Large intestine (tissue), 3 donors: ENCODE measurements around the gene PTPRN2. TPM values are rescaled to one million over a fixed set of nuclear protein-coding genes. Genes with fewer than 3 reads are reported as not detected.

Experiments used
- DNase-seq, 2 donors: peaks; one replicate each; pipeline versions ENCODE4 v3.0.0 to v3.0.0-alpha.2; 2013
- H3K27ac ChIP-seq: one replicate; pipeline ENCODE4 v1.5.1; 2013; ENCODE audit warnings: low read length
- H3K27me3 ChIP-seq: 2 replicates; pipeline ENCODE4 v1.6.1; 2013; ENCODE audit warnings: low read length; ENCODE audit not compliant: control insufficient read depth, insufficient read depth
- H3K36me3 ChIP-seq: 2 replicates; pipeline ENCODE4 v1.6.1; 2013; ENCODE audit warnings: low read length; ENCODE audit not compliant: control insufficient read depth, insufficient read depth
- H3K4me1 ChIP-seq: one replicate; pipeline ENCODE4 v1.6.1; 2013; ENCODE audit warnings: low read length; ENCODE audit not compliant: control insufficient read depth, insufficient read depth
- H3K4me3 ChIP-seq: one replicate; pipeline ENCODE4 v1.5.1; 2013; ENCODE audit warnings: low read length
- H3K9me3 ChIP-seq: one replicate; pipeline ENCODE4 v1.6.1; 2013; ENCODE audit warnings: mild to moderate bottlenecking, low read depth, low read length, moderate library complexity; ENCODE audit not compliant: control insufficient read depth
- whole genome bisulfite sequencing: methylation state at CpG from one replicate; pipeline ENCODE4 v1.1.5; 2013; ENCODE audit warnings: low lambda C conversion rate; ENCODE audit not compliant: insufficient coverage; 5-methylcytosine and 5-hydroxymethylcytosine counted together
- polyA plus RNA-seq: library from polyadenylated mRNA; unstranded; fragments of 120-200 nt; gene quantifications from one replicate; pipeline ENCODE4 v1.2.1, GENCODE V29; 2013

PTPRN2 gene
- polyA plus RNA-seq, 1 donor: 13.4 TPM

DNA sequence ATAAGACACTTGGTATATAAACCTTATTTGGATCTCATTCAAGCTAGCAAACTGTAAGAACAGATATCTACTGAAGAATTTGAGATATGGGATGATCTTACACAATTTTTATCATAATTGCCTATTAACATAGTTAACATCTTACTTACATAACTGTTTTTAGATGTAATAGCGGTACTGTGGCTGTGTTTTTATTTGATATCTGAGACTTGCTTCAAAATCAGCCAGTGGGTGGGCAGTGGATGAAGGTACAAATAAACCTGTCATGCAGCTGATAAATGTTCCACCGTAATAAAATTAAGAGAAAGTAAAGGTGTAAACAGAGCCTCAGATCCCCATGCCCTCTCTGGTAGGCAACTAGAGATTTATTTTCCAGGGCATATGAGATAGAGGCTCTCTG lies 28.4 kb upstream of the PTPRN2 start:
- no peaks in the 10 kb centered on the region for H3K4me1 ChIP-seq
- WGBS: 0% methylated on average over 1 of the region's 2 CpGs
- no peaks in the 10 kb centered on the region for H3K9me3 ChIP-seq
- H3K27ac ChIP-seq: no peak overlapping the region
- no peak overlapping the region for H3K4me3 ChIP-seq
- no peak for DNase-seq
- no peaks in the 10 kb centered on the region for H3K36me3 ChIP-seq
- no peaks in the 10 kb centered on the region for H3K27me3 ChIP-seq

DNA sequence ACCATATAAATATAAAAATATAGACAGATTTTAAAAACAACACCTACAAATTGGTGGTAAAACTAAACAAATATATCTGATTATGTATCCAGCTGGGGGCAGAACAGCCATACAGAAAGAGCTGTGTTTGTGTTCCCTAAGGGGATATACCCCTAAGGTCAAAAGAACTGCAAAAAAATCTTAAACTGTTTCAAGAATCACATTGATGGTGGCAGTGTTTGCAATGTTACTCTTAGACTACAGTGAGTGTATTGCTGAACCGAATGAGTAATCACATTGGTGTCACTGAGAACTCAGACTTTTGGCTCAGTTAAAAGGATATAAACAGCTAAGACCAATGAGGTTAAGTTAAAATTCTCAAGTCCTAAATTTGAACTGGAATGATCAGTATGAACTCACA lies 27.1 kb upstream of the PTPRN2 start:
- no peak for DNase-seq
- H3K27me3 ChIP-seq: no peaks in the 10 kb centered on the region
- H3K4me3 ChIP-seq: no peak overlapping the region
- H3K36me3 ChIP-seq: no peaks in the 10 kb centered on the region
- no CpG with 5 or more reads among the region's 1 CpG for WGBS
- H3K4me1 ChIP-seq: no peaks in the 10 kb centered on the region
- no peaks in the 10 kb centered on the region for H3K9me3 ChIP-seq
- no peak overlapping the region for H3K27ac ChIP-seq

DNA sequence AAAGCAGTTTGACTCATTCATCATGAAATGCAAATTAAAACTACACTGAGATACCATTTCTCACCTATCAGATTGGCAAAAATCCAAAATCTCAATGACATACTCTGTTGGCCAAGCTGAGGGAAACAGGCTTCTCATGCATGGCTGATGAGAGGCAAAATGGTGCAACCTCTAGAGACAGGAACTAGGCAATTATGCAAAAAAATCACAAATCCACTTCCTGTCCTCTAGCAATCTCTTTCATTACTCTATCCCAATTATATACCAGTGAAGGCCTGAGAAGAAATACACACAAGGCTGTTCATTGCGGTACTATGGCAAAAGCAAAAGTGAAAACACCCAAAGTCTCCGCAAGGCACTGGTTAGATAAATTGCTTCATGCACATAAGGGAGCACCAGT lies 25.9 kb upstream of the PTPRN2 start:
- no peaks in the 10 kb centered on the region for H3K4me1 ChIP-seq
- 100% methylated on average over 2 of the region's 2 CpGs for WGBS
- H3K27ac ChIP-seq: no peak overlapping the region
- H3K9me3 ChIP-seq: no peaks in the 10 kb centered on the region
- no peak overlapping the region for H3K4me3 ChIP-seq
- DNase-seq: no peak
- no peaks in the 10 kb centered on the region for H3K36me3 ChIP-seq
- no peaks in the 10 kb centered on the region for H3K27me3 ChIP-seq

DNA sequence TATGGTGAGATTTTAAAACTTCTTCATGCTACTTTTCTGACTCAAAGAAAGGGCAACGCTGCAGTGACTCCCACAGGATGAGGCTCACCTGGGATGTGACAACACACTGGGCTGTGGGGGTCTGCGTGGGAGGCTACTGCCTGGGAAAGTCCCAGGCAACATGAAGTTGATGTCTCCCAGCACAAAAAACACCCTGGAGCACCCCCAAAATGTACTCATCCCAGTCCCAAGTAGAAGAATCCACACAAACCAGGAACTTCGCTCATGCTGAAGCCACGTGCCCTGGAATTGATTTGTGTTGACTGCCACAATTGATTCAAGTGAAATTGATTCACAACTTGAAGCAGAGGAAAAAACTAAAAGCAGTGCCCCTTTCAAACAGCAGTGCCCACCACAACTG lies 24.9 kb upstream of the PTPRN2 start:
- Histone ChIP-seq H3K9me3 (no peaks in the 10 kb centered on the region), H3K4me1 (no peaks in the 10 kb centered on the region), H3K27ac (no peak overlapping the region), H3K36me3 (no peaks in the 10 kb centered on the region), H3K27me3 (no peaks in the 10 kb centered on the region), H3K4me3 (no peak overlapping the region)
- DNase-seq: no peak
- WGBS: 100% methylated on average over 1 of the region's 4 CpGs

DNA sequence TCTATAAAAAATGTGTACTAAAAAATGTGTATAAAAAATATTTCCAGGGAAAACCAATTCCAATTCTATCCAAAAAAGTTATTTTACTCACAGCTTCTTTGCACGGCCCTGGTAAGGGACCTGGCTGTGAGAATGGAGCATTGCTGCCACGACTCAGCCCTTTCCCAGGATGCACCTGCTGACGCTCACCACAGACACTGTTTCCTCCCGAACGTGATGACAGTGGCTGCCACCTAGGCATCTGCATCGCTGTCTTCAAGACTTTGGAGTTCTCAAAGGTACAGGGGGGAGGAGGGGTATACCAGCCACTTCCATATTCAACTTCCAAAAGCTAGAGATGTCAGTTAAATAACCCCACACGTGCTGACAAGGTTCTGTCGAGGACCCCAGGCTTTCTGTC lies 23.9 kb upstream of the PTPRN2 start:
- DNase-seq: no peak
- no CpG with 5 or more reads among the region's 8 CpGs for WGBS
- Histone ChIP-seq H3K27ac (no peak overlapping the region), H3K4me1 (no peaks in the 10 kb centered on the region), H3K9me3 (no peaks in the 10 kb centered on the region), H3K36me3 (no peaks in the 10 kb centered on the region), H3K4me3 (no peak overlapping the region), H3K27me3 (no peaks in the 10 kb centered on the region)

DNA sequence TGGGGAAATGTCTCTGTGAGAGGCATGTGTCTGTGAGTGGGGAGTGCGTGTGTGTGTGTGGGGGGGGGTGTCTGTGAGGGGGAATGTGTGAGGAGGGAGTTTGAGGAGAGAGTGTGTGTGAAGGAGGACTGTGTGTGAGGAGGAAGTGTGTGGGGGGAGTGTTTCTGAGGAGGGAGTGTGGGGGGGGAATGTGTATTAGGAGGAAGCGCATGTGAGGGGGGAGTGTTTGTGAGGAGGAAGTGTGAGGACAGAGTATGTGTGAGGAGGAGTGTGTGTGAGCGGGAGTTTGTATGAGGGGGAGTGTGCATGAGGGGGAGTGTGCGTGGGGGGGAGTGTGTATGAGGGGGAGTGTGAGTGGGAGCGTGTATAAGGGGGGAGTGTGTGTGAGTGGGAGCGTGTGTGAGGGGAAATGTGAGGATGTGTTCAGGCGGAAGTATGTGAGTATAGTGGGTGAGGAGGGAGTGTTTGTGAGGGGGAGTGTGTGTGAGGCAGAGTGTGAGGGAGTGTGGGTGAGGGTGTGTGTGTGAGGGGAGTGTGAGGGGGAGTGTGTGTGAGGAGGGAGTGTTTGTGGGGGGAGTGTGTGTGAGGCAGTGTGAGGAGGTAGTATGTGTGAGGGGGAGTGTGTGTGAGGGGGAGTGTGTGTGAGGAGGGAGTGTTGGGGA lies 21.8 kb upstream of the PTPRN2 start:
- no peaks in the 10 kb centered on the region for H3K4me1 ChIP-seq
- H3K4me3 ChIP-seq: no peak overlapping the region
- WGBS: 92% methylated on average over 7 of the region's 7 CpGs
- no peak overlapping the region for H3K27ac ChIP-seq
- no peaks in the 10 kb centered on the region for H3K9me3 ChIP-seq
- no peaks in the 10 kb centered on the region for H3K27me3 ChIP-seq
- H3K36me3 ChIP-seq: no peaks in the 10 kb centered on the region
- no peak for DNase-seq

DNA sequence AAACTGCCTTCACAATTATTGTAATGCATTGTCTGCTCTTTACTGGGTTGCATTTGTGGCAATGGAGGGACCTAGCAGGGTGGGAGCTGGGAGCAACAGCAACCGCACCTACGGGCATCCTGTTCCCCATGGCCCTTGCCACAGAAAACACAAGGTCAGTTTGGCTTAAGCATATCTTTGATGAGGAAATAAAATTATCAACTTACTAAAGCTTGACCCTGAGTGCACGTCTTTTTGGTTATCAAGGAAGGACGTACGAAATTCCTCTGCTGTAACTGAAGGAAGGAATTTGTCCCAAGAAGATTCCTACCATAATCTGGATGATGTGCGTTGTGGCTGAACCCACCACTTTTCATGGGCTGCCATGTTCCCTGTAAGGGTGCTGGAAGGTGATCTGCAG lies 19.9 kb upstream of the PTPRN2 start:
- H3K36me3 ChIP-seq: no peaks in the 10 kb centered on the region
- no peaks in the 10 kb centered on the region for H3K9me3 ChIP-seq
- H3K27ac ChIP-seq: no peak overlapping the region
- no peak overlapping the region for H3K4me3 ChIP-seq
- H3K27me3 ChIP-seq: no peaks in the 10 kb centered on the region
- no peaks in the 10 kb centered on the region for H3K4me1 ChIP-seq
- no peak for DNase-seq
- WGBS: no CpG with 5 or more reads among the region's 6 CpGs

DNA sequence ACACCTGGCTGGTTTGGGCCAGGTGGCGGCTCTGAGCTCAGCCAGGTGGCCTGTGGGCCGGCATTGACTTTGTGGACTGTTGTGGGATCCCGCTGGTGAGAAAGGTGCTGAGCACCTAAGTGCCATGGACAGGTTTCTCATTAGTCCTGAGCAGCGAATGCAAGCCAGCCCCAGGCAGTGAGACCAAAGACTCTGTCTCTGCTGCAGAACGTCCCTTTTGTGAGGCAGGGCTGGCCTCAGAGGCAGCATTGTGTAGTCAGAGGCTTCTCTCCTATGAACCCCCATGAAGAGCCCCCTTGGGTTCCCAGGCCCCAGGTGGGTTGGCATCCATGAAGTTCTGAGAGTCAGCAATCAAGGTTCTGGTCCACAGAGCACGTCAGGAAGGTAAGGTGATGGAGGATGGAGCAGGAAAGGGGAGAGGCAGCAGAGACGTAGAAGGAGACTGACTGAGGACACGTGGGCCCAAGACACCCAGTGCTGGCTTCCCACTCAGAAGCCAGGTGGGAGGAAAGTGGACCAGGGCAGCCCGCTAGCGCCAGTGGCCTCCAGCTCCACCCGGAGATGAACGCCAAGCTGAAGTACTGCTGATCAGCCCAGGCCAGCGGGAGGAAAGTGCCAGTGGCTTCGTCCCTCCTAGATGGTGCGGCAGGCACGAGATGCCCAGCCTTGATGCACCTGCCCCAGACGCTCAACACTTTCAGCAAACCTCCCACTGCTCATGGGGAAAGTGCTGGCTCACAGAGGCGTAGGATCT lies 19.2 kb upstream of the PTPRN2 start:
- Histone ChIP-seq H3K4me3 (no peak overlapping the region), H3K36me3 (no peaks in the 10 kb centered on the region), H3K9me3 (no peaks in the 10 kb centered on the region), H3K27ac (no peak overlapping the region), H3K4me1 (no peaks in the 10 kb centered on the region), H3K27me3 (no peaks in the 10 kb centered on the region)
- DNase-seq: no peak
- WGBS: 100% methylated on average over 1 of the region's 18 CpGs

DNA sequence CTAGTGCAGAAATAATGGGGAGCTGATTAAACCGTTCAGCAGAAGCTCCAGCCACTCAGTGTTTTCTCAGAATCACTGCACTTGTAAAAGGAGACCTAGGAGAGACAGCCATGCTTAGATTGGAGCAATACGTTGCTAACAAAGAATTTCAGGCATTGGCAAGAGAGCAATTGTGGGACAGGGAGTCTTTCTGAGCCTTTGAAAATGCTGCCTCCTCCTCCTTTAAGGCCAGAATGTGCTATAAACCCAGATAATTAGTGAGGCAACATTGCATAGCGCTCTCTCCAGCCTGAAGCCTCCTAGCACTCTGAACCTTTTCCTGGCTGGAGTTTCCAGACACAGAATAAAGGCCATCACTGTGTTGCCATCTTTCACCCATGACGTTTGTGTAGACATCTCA lies 18.5 kb upstream of the PTPRN2 start:
- no peaks in the 10 kb centered on the region for H3K9me3 ChIP-seq
- DNase-seq: no peak
- no peaks in the 10 kb centered on the region for H3K4me1 ChIP-seq
- no peak overlapping the region for H3K4me3 ChIP-seq
- H3K36me3 ChIP-seq: no peaks in the 10 kb centered on the region
- WGBS: 80% methylated on average over 1 of the region's 4 CpGs
- no peaks in the 10 kb centered on the region for H3K27me3 ChIP-seq
- no peak overlapping the region for H3K27ac ChIP-seq

DNA sequence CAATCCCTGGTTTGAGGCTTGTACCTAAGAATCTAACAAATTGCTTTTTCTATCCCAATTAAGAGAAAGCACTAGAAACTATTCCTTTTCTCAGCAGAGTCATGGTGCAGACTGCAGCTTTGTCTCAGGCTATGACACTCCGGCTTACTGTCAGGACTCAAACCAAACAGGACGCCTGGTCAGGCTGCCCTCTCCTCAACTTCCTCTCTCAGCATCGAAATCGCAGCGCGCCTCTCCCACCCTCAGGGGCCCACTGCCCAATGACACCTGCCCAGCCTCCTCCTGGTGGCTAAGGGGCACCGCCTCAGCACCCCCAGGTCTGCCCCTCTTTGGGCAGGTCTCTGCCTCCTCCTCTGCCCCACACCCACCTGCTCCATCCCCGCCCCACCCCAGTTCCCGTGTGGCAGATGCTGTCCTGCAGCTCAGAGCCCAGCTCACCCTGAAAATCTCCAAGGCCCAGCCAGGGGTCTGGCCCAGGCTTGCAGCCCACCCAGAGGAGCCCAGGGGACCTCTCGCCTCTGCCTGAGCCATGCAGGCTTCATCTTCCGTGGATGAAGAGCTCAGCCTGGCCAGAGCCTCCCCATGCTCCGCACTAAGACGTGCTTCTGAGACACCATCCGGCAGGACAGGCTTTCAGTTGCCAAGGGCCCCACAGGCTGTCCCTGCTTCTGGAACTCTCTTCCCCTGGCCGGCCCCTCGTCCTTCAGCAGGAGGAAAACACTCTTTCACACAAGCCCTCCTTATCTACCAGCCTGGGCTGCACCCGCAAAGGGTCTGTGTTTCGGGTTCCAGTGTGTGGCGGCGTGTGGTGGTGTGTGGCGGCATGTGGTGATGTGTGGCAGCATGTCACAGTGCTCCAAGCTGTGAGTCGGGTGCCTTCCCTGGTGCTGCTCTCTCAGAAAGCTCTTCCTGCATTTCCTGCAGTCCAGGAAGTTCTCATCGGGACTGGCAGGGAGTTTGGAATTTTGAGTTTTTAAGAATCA lies 16.4 kb upstream of the PTPRN2 start:
- no peaks in the 10 kb centered on the region for H3K27me3 ChIP-seq
- no peaks in the 10 kb centered on the region for H3K4me1 ChIP-seq
- no peak overlapping the region for H3K27ac ChIP-seq
- no peak for DNase-seq
- no peaks in the 10 kb centered on the region for H3K9me3 ChIP-seq
- H3K36me3 ChIP-seq: no peaks in the 10 kb centered on the region
- no CpG with 5 or more reads among the region's 23 CpGs for WGBS
- H3K4me3 ChIP-seq: no peak overlapping the region
